HG03097 (cell line): ENCODE data around the gene ZMIZ1.

Experiments
- ATAC-seq: cut with Tn5 transposase; IDR thresholded peaks from one replicate; pipeline ENCODE4 v1.9.1; 2021; ENCODE audit not compliant: unreplicated experiment, low FRiP score

Gene ZMIZ1

DNA sequence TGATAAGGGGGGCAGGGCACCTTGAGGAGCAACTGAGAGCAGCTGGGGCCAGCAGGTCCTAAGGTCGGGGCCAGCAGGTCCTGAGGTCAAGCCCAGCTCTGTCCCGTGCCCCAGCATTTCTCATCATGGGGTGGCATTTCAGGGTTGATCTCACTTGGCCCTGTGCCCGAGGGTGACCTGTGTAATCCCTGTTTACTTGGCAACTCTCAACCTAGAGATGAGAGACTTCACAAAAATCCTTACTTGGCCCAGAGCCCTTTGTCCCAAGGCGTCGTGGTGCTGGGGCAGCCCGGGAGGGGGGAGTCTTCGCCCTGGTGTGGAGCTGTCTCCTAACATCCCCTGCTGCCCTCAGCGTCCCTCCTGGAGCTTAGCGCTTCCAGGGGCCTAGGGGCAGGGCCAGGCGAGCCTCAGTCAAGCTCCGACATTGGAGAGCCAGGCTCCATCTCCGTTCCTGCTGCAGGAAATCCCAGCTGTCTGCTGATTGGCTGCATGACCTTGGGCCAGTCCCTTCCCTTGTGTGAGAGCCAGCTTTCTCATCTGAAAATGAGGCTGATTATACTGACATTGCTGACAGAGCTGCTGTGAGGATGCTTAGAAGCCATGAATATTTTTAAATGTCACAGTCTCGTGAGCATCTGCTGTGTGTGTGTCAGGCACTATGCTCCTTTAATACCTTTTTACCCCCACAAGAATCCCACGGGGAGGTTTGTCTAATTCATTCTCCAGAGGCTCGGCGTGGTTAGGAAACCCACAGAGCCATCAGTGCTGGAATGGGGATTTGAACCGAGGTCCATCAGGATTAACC is 94.3 kb downstream of the ZMIZ1 start:
- ATAC-seq: no peak

DNA sequence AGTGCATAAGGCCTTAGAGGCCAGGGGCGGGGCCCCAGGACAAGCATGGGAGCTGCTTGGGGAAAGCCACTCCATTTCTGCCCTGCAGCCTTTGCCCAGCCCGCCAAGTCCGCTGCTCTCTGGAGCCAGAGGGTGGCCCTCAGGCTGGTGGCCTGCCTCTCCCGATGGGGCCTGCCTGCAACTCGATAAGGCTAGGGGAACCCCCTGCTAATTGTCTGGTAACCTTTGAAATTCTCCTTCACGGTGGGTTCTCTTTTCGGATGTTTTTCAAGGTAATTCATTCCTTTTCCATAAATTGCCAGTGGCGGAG is 94.9 kb downstream of the ZMIZ1 start:
- ATAC-seq: no peak

DNA sequence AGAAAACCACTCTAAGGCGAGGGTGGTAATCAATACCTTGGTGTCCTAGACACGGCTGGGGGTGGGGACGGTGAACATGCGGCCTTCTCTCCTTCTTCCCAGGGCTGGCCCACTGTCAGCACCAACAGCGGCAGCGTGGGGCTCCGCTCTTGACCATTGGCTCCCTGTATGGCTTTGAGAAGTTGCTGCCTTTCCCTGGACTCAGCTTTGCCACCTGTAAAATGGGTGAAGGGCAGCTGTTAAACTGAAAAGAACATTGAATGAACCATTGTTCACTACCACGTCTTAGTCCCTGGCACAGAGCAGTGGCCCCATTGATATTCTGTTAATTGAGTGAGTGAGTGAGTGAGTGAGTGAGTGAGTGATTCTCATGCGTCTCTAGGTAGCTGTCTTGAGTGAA is 95.3 kb downstream of the ZMIZ1 start:
- ATAC-seq: no peak

DNA sequence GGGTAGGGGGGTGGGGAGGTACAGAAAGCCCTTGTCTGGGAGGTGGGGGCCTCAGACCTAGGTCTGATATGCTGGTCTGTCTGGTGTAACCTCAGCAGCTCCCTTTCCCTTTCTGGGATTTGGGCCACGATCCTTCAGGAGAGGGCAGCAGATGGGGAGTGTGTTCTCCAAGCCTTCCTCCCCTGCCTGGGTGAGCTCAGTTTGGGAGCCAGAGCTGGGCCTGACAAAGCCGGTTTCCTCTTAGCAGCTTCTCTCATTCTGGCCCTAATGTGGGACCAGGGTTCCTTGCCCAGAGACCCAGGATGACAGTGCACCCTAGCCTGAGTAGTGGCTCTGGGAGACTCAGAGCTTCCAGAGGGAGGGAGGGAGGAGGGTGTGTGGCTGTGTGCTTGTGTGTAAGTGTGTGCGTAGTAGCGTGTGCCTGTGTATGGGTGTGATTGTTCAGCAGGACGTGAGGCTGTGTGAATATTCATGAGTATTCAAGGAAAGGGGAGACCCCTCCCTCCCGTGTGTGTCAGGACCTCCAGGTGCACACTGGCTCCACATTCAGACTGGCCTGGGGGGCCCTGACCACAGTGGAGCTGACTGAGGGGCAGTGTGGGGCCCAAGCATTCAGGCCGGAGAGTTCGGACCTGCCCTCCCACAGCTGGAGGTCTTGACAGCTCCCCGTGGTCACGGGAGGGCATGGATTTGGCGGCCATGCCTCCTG is 96.5 kb downstream of the ZMIZ1 start:
- no peak for ATAC-seq

DNA sequence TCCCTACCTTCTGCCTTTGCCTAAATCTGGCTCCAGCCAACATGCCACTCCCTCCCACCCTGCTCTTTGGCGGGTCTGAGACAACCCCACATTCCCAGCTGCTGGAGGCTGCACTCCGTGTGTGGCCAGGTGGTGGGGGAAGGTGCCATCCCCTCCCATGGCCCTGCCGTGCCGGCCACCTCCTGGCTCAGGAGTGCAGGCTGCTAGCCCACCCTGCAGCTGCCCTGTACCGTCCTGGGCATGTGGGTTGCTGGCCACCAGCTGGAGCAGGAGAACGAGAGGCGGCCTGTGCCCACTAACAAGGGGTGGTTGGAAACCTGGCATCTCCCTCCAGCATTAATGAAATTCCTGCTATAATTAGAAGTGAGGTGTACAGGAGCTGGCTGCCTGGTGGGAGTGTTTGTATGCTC is 97.6 kb downstream of the ZMIZ1 start:
- ATAC-seq: no peak

DNA sequence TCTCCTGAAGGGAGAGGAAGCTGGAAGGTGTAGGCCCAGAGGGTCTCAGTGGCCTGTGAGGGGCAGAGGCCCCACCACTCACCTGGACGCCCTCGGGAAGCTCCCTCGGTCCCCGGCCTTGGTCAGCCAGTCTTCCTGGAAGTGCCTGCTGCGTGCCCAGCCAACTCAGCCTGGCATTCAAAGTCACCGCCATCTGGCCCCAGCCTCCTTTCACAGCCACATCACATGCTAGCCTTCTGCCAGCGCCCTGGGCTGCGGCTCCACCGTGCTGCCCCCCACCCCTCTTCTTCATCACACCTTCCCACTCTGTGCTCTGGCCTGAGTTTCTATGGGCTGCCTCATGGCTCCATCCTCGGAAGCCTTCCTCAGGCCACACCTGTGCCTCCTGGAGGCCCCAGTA is 98.0 kb downstream of the ZMIZ1 start:
- no peak for ATAC-seq

DNA sequence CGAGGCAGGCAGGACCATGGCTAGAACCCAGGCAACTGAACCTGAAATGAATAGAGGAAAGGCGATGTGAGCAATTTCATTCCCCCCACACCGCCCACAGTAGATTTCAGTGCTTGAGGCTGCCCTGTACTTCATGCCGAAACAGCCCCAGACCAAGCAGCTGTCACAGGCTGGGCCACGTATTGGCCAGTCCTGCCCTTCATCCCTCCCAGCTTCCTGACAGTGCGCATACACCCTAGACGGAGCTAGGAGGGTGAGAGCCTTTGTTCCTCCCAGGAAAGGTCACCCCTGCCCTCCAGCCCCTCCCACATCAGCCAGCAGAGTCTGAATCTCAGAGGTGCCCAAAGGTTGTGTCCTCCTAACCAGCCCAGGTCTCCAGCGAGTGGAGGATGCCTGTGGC is 98.8 kb downstream of the ZMIZ1 start:
- ATAC-seq: no peak

DNA sequence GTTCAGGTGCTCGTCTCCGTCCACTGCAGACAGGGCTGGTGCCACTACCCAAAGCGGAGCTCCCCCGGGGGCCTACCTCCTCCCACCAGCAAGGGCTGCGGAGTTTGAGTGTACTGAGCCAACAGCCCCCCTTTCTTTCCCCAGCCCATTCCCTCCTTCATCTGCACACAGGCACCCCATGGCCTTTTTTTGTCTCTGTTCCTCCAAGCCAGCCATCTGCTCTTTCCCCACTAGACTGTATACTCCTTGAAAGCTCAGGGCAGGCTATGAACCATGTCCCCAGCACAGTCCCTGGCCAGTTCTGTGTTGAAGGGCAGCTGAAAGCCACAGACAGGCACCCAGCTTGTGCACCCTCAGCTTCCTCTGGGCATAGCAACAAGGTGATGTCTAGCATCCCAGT is 99.4 kb downstream of the ZMIZ1 start:
- ATAC-seq: no peak

DNA sequence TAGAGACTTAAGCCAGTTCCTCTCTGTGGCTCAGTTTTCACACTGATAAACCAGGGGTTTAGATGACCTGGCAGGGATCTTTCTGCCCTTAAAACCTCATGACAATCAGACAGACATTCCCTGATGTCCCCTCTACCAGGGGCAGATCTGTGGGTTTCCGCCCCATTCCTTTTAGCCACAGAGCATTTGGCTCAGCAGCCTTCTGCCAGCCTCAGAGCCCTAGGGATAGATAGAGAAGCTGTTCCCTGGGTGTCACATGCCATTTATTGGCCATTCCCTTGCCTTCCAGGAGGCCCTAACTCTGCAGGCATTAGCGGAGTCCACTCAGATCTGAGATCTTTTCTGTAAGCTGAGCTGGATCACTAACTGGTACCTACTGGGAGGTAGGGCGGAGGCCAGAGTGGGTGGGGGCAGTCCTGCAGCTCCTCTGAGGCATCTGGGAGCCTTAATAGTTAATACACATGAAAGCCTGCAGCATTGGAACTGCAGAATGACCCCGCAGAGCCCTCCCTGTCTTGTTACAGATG is 101.5 kb downstream of the ZMIZ1 start:
- no peak for ATAC-seq

DNA sequence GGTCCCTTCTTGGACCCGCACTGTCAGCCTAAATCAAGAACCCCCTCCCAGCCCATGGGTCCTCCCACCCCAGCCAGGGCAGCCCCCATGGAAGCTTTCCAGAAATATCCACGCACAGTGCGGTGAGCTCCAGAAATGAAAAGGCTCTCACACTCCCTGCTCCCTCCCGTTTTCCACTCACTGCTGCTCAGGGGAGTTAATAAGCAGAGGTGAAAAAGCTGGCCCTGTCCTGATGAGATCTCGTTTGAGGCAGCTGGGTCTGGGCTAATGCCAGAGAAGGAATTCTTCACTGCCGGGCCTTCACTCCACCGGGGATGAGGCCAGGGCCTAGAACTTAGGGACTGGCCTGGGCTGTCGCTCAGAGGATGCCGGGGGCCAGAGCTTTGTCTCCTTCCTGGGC is 102.2 kb downstream of the ZMIZ1 start:
- ATAC-seq: no peak

DNA sequence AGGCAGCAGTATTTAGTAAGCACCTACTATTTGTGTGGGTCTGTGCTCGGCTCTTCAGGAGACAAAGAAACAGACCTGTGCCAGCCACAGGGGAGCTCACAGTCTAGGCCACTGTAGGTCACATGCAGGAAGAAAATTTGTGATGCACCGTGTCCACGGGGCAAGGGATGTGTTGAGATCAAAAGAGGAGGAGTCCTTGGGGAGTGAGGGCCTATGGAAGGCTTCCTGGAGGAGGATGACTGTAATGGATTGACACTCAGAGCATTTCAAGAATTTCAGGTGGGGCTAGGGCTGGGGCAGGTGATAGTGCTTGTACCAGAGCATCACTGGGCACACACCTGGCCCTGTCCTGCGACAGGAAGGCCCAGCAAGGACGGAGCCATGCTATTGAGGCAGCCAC is 102.7 kb downstream of the ZMIZ1 start:
- no peak for ATAC-seq

DNA sequence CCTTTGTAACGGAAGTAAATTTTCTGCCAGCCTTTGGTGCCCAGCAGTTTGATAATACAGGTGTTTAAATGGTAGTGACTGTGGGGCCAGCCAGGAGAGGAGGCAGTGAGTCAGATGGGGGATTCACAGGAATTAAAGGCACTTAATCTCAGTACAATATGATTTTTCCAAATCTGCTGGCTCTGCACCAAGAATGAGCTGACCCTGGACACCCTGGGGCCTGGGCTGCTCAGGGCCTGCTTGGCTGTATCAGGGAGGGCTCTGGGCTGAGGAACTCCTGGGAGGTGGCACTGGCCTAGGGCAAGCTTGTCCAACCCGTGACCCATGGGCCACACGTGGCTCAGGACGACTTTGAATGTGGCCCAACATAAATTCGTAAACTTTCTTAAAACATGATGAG is 104.1 kb downstream of the ZMIZ1 start:
- ATAC-seq: no peak

DNA sequence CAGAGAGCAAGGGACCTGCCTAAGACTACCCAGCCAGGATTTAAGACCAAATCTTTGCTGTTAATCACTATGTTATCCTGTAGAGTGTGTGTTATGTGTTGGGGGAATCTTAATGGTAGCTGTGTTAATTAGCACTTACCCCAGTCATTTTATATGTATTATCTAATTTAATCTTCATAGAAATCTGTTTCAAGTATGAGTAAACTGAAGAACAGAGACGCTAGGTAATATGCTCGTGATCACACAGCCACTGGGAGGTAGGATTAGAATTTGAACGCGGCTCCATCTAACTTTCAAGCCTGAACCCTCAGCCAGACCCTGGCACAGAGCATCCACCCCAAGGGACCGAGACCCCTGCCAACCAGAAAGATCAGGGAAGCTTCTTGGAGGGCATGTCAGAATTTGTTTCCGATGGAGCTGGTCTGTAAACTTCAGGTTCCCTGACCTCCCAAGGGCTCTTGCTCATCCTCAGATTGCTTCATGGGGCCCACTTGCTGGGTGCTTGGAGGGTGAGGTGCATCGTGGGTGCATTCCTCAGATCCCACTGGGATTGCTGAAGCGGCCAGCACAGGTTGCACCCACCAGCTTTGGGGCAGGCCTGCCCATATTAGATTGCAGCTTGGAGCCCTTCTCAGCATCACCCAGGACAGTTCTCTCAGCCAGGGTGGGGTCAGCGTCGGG is 105.0 kb downstream of the ZMIZ1 start:
- ATAC-seq: no peak

DNA sequence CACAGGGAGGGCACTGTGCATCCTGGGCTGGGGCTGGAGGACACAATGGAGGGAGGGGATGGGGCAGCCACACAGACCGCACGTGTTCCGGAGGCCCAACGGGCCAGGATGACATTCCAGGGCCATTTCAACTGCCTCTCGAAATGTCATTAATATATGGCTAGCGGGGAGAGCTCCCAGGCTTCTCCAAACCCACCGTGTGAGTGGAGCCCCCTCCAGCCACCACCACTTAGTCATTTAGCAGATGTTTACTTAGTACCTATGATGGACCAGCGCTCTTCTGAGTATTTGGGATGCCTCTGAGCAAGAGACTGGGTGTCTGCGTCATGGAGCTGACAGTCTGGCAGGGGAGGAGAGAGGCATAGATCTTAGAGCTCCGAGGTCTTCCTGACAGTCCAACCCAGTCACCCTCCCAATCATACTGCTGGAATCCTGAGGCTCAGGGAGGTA is 107.3 kb downstream of the ZMIZ1 start:
- no peak for ATAC-seq

DNA sequence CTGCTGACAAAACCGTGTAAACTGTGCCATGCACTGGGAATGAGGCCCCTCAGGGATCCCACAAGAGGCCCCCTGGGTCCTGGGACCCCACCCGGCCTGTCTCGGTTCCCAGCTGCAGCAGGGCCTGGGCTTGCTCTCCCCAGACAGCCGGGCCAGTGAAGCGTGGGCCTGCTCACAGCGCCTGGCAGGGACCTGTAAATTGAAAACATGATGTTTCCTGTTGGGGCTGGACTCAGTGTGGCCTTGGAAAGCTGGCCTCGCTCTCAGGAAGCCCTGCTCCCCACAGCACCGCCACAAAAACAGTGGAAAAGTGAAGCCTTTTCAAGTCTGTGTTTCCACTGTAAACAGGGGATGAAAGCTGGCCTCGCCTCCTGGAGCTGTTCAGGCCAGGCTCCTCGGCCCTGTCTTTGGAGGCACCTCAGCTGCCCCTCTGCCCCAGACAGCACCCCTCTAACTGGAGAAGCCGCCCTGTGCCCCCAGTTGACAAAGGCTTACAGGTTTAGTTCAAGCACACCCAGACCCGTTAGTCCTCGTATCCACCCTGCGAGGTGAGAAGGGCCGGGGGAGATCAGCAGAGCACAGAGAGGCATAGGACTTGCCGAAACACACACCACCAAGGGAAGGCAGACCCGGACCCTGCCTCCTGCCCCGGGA is 108.3 kb downstream of the ZMIZ1 start:
- no peak for ATAC-seq

DNA sequence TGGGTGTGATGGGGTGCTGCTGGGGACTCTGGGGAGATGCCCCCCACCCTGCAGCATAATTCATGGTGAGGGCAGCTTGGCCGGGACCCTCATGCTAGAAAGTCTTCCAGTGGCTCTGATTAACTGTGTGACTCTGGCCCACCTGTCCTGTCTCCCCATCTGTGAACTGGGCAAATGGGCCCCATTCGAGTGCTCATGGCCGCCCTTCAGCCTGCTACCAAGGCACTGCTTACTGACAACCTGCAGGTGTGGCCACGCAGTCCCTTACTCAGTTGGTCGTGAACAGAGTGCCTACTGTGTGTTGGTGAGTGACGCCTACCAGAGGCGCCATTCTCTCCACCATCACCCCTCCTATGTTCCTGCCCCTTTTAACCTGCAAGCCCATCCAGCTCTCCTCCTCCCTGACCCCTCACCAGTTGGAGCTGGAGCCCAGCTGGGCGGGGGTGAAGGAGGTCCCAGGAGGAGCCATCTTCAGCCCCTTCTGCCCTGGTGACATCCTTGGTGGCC is 109.4 kb downstream of the ZMIZ1 start:
- no peak for ATAC-seq

DNA sequence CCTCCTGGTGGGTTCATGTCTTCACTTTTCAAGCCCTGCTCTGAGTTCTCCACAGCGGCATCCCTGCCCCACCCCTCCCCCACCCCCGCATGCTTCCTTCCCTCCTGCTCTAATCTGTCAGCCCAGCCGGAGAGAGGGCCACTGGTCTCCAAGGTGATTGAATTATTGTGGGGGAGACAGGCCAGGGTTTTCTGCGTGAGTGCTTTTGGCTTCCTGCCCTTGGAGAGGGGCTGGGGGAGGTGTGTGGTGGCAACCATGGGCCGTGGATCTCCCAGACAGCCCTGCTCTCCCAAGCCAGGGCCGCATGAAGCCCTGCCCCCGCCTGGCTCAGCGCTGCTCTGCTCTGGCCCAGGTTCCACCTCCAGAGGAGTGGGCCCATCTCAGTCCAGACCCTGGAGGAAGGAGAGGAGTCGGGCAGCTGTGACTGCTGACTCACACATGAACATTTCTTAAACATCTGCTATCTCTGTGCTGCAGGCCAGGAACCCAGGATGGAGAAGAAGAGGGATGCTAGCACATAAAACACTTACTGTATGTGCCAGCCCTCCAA is 109.9 kb downstream of the ZMIZ1 start:
- ATAC-seq: no peak

DNA sequence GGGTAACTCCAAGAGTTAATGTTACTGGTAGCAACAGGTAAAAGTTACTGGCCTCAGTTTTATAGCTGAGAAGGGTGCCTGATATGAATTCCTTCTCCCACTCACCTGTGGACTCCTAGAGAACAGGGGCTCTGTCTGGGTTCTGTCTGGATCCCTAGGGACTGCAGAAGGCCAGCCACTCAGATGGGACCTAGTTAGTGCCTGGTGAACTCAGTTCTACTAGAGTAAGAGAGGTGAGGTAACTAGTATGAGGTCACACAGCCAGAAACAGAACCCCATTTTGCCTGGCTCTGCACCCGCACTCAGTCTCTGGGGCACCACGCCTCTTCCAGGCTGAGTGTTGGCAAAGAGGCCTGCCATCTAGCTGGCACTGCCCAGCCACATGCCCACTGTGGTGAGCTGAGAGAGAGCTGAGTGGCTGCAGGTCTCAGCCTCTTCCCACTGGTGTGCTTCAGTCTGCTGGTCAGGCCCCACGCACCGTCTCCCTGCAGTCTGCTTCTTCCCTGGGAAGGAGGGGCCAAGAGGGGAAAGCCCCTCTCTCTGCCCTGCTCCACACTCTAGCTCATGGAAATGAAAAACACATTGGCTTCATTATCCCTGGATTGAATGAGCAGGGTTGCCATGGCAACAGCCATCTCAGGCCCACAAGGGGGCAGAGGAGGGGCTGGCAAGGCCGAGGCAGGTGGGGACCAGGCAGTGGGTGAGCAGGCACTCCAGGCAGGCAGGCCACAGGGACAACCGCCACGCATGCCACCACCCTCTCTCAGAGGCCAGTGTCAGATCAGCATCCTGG is 110.6 kb downstream of the ZMIZ1 start:
- ATAC-seq: no peak

DNA sequence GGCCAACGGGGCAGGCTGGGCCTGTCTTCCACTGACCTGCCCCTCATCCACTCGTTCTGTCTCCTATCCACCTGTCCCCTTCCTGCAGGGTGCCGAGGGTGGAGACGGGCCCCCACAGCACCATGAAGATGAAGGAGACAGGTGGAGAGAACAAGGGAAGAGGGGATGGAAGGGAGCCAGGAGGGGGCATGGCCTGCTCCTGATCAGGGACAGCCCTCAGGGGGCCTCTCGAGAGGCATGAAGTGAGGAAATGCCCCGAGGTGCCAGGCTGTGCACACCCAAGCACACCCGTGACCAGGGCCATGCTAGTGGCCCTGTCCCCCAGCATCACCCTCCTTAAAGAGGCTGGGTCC is 111.2 kb downstream of the ZMIZ1 start:
- no peak for ATAC-seq
